ENCODE measurements around the gene LRRC71. TPM values are rescaled to one million over a fixed set of nuclear protein-coding genes. Genes with fewer than 3 reads are reported as not detected.

LRRC71 gene
- total and polyA plus RNA-seq, 3 donors from 2014 or later = 17.5 to 49.2 (median 23.1) TPM

- no peaks in the 10 kb centered on the region for H3K36me3 ChIP-seq (ENCODE audit: low read depth, missing control alignments)
- TF ChIP-seq CTCF (IDR thresholded peaks at IDR 0.05) (no peak), POLR2A (IDR thresholded peaks at IDR 0.05) (no peak)
- H3K9me3 ChIP-seq = no peaks in the 10 kb centered on the region
- 41 to 65% methylated on average over 11 to 29 of the region's 29 CpGs for WGBS, 2 donors
- no peak for DNase-seq
- no peak overlapping the region for H3K4me3 ChIP-seq
- no peaks in the 10 kb centered on the region for H3K27me3 ChIP-seq
- H3K4me1 ChIP-seq = peaks cover 27% of the 10 kb centered on the region
- no peak overlapping the region for H3K27ac ChIP-seq
- intact Hi-C loops (cut with DNase I; ENCODE audit: low total_unique reads) = no loop called here
Measured at GRCh38 chr1:156908541-156908940, 11.9 kb upstream of the LRRC71 start.

GRCh38 chr1:156908955-156909354 lies 11.5 kb upstream of the LRRC71 start:
- Histone ChIP-seq H3K27ac (no peak overlapping the region), H3K4me1 (peaks cover 26% of the 10 kb centered on the region), H3K36me3 (ENCODE audit: low read depth, missing control alignments) (no peaks in the 10 kb centered on the region), H3K9me3 (no peaks in the 10 kb centered on the region), H3K27me3 (no peaks in the 10 kb centered on the region), H3K4me3 (no peak overlapping the region)
- intact Hi-C loops (cut with DNase I; ENCODE audit: low total_unique reads) = no loop called here
- DNase-seq = no peak
- TF ChIP-seq CTCF (IDR thresholded peaks at IDR 0.05) = no peak
- no peak for TF ChIP-seq POLR2A (IDR thresholded peaks at IDR 0.05)
- WGBS, 2 donors = 44 to 48% methylated on average over 9 to 10 of the region's 10 CpGs

GRCh38 chr1:156909671-156910070 lies 10.8 kb upstream of the LRRC71 start:
- WGBS, 2 donors = 83 to 100% methylated on average over 2 to 5 of the region's 5 CpGs
- intact Hi-C loops (cut with DNase I; ENCODE audit: low total_unique reads) = no loop called here
- no peaks in the 10 kb centered on the region for H3K9me3 ChIP-seq
- H3K27ac ChIP-seq = no peak overlapping the region
- no peak for TF ChIP-seq CTCF (IDR thresholded peaks at IDR 0.05)
- TF ChIP-seq POLR2A (IDR thresholded peaks at IDR 0.05) = no peak
- H3K36me3 ChIP-seq (ENCODE audit: low read depth, missing control alignments) = no peaks in the 10 kb centered on the region
- no peaks in the 10 kb centered on the region for H3K27me3 ChIP-seq
- no peak for DNase-seq
- peaks cover 24% of the 10 kb centered on the region for H3K4me1 ChIP-seq
- H3K4me3 ChIP-seq = no peak overlapping the region

- 59 to 61% methylated on average over 9 to 18 of the region's 18 CpGs for WGBS, 2 donors
- TF ChIP-seq POLR2A (IDR thresholded peaks at IDR 0.05) (no peak), CTCF (IDR thresholded peaks at IDR 0.05) (peak; percentile 56 to 91 (median 67))
- DNase-seq = peak; percentile 73
- intact Hi-C loops (cut with DNase I; ENCODE audit: low total_unique reads) = no loop called here
- H3K36me3 ChIP-seq (ENCODE audit: low read depth, missing control alignments) = no peaks in the 10 kb centered on the region
- H3K4me1 ChIP-seq = peaks cover 18% of the 10 kb centered on the region
- no peaks in the 10 kb centered on the region for H3K27me3 ChIP-seq
- H3K4me3 ChIP-seq = no peak overlapping the region
- no peaks in the 10 kb centered on the region for H3K9me3 ChIP-seq
- no peak overlapping the region for H3K27ac ChIP-seq
Measured at GRCh38 chr1:156910309-156910782, 10.1 kb upstream of the LRRC71 start.

- Histone ChIP-seq H3K36me3 (ENCODE audit: low read depth, missing control alignments) (no peaks in the 10 kb centered on the region), H3K4me1 (peaks cover 11% of the 10 kb centered on the region), H3K27ac (no peak overlapping the region), H3K27me3 (no peaks in the 10 kb centered on the region), H3K4me3 (no peak overlapping the region), H3K9me3 (no peaks in the 10 kb centered on the region)
- TF ChIP-seq CTCF (IDR thresholded peaks at IDR 0.05) = no peak
- no peak for TF ChIP-seq POLR2A (IDR thresholded peaks at IDR 0.05)
- WGBS, 2 donors = 79 to 81% methylated on average over 6 of the region's 6 CpGs
- no peak for DNase-seq
- intact Hi-C loops (cut with DNase I; ENCODE audit: low total_unique reads) = no loop called here
Measured at GRCh38 chr1:156911577-156912298, 8.7 kb upstream of the LRRC71 start.

Measured in testis (tissue), 3 donors.